ENCODE data around the gene DPF3.

The DPF3 gene

GRCh38 chr14:72904218-72904617, 10.3 kb upstream of the DPF3 start:
- no peak for DNase-seq

DNA sequence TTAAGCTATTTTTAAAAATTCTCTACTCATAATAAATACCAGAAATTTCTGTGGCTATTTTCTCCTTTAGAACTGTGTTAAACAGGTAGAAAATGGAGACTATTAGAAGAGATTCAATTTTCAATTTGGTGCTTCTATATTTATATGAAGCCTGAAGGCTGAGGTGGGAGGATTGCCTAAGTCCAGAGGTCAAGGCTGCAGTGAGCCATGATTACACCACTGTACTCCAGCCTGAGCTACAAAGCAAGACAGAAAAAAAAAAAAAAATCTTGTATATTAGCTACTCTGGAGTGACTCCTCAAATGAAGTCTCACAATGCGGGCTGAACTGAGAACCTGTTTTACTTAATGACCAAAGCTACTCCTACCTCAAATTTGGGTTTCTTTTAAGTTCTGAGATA, 9.8 kb upstream of the DPF3 start:
- no peak for DNase-seq

GRCh38 chr14:72902801-72903530, 9.1 kb upstream of the DPF3 start:
- DNase-seq: no peak

DNA sequence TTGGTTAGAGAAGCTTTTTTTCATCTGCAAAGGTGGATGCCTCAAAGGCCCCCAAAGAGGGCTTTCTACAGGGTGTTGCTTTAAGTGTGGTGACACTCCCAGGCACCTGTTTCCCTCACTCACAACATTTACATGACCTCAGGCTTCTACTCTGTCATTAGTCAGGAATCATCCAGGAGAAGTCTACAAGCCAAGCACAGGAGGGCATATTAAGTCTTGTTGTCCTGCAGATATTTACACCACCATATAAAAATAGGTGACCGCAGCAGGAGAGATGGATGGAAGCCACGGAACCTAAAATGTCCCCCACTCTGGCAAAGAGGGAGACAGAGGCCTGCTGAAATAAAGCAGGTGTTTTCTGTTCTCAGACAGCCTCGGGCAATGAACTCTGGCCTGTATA, 7.5 kb upstream of the DPF3 start:
- no peak for DNase-seq

GRCh38 chr14:72898448-72898847, 4.5 kb upstream of the DPF3 start:
- DNase-seq: no peak

- DNase-seq: peak; percentile 61
These were observed 900 bp upstream of the DPF3 start for GRCh38 chr14:72894623-72895378.

- DNase-seq: no peak
These were observed 372 bp upstream of the DPF3 start for GRCh38 chr14:72894323-72894622.

GRCh38 chr14:72892879-72893635, 844 bp downstream of the DPF3 start:
- DNase-seq: peak; percentile 24

GRCh38 chr14:72892103-72892878, 1.6 kb downstream of the DPF3 start:
- DNase-seq: peak; percentile 21

- DNase-seq: no peak
These were observed 2.2 kb downstream of the DPF3 start for GRCh38 chr14:72891666-72892102.

GRCh38 chr14:72889366-72889765, 4.5 kb downstream of the DPF3 start:
- no peak for DNase-seq

- DNase-seq: no peak
These were observed 5.2 kb downstream of the DPF3 start for GRCh38 chr14:72888636-72889201.

- no peak for DNase-seq
These were observed 5.7 kb downstream of the DPF3 start for GRCh38 chr14:72888192-72888591.

GRCh38 chr14:72887514-72887913, 6.4 kb downstream of the DPF3 start:
- DNase-seq: no peak

DNA sequence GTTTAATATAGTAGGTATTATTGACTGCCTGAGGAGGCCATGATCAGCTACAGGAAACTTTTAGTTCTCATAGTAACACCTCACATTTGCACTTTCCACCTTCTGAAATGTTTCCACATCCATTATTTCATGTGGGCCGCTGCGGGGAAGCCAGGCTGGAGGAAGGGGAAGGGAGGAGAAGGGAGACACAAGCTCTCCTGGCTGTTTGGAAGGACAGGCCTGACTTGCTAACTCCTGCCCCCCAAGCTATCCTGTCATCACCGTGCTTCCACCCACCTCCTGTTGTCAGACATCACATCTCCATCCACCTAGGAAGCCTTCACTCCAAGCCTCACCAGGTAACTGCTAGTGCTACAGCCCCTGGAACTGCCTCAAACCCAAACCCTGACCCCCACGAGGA, 9.5 kb downstream of the DPF3 start:
- DNase-seq: no peak

DNA sequence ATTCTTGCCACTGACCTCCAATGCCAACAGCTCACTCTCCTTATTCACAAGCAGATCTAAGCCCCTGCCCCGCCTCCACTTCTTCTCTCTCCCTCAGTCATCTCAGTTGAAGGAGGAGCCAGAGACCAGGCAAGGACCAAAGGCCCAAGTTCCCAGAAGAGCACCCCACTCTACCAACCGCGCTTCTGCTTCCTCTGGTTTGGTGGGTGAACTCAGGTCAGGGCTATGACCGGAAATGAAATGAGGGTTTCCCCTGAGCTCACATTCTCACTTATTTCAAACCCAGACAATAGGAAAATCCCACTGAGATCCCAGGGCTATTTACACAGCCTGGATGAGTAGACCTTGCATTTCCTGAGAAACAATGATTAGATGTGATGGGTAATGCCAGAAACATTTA, 9.9 kb downstream of the DPF3 start:
- DNase-seq: no peak

DNA sequence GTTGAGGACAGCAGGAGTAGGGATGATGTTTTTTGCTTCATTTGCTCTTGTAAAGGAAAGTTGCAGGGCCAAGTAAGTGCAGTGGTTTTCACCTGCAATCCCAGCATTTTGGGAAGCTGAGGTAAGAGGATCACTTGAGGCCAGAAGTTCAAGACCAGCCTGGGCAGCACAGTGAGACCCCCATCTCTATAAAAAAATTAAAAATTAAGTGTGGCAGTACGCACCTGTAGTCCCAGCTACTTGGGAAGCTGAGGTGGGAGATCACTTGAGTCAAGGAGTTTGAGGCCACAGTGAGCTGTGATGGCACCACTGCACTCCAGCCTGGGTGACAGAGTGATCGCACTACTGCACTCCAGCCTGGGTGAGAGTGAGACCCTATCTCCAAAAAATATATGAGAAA, 10.8 kb downstream of the DPF3 start:
- no peak for DNase-seq

GRCh38 chr14:72882463-72882862, 11.4 kb downstream of the DPF3 start:
- DNase-seq: no peak

DNA sequence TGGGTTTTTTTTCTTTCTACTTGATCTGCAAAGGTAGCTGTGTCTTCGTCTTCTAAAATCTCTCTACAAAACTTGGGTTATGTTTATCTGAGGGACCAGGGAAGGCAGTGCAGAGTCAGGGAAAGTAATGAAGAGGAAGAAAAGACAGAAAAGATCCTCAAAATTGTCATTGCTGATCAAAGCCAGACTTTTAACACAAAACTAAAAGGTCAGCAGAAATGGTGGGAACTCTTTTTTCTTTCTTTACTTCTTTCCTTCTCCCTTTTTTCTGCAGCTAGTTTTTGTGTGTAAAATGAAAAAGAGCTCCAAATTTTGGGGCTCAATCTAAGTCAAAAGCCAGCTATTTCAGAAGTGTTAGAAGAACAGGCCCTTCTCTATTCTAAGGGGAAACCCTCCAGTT, 11.9 kb downstream of the DPF3 start:
- DNase-seq: no peak

GRCh38 chr14:72881543-72881942, 12.4 kb downstream of the DPF3 start:
- DNase-seq: no peak

GRCh38 chr14:72880820-72881219, 13.1 kb downstream of the DPF3 start:
- DNase-seq: no peak

GRCh38 chr14:72880164-72880563, 13.7 kb downstream of the DPF3 start:
- DNase-seq: no peak

- no peak for DNase-seq
These were observed 14.5 kb downstream of the DPF3 start for GRCh38 chr14:72879431-72879830.

Data from NCI-H510A treated with DMSO at 0.1 percent for 48 hours (cell line).